ENCODE results near the gene THOC1. TPM values are rescaled to one million over a fixed set of nuclear protein-coding genes. Genes with fewer than 3 reads are reported as not detected.

THOC1 gene
- total RNA-seq, 1 donor = 30.4 TPM

DNA sequence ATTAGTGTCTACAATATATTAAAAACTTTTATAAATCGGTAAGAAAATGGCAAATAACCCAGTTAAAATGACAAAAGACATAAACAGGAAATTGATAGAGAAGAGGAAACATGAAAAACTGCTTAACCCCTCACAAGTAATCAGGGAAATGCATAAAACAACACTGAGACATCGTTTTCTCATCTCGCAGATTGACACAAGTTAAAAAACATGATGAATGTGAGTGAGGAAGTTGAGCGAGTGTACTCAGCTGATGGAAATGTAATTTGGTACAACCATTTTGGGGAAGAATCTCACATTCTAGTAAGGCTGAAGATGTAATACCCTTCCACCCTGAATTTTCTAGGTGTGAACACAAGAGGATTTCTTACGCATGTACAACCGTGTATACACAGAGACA is 18.0 kb upstream of the THOC1 start:
- no peak for DNase-seq (ENCODE audit: low read depth in 2 of 3, low spot score in 2 of 3)

DNA sequence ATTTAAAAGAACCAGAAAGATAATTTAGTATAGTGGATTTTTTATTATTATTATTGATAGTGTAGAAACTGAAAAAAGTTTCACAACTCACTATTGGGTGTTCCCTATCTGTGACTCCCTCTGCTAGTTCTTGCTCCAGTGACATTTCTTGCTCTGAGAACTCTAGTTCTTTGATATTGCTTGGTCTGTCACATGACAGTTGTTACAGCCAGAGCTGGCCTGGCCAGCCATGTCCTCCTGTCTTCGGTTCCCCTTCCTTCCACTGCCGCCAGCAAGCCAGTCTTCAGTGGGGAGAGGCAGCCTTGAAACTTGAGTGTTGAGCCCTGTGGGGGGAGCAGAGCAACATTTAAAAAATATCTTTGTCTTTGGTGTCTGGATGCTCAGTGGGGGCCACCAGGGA is 7.6 kb upstream of the THOC1 start:
- DNase-seq (ENCODE audit: low read depth in 2 of 3, low spot score in 2 of 3) = peak in 1 of 3 donors; percentile 31

DNA sequence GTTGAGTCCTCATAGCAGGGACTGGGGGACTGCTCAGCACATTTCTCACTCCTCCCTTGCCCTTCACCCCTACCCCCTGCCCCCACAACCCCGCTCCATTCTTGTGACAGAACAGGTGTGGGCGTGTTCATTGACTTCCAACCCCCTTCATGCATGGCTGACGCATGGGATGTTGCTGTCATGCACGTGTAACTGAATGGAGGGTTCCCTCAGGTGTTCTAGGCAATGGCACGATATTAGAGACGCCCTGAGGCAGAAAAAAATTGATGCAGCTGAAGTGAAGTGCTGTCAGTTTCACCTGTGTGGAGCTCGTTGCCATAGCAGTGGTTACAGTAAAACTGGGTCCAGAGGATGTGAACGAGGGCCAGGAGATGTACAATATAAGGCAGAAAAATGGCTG is 6.5 kb upstream of the THOC1 start:
- DNase-seq (ENCODE audit: low read depth in 2 of 3, low spot score in 2 of 3) = no peak

GRCh38 chr18:273525-273924 is 5.7 kb upstream of the THOC1 start:
- no peak for DNase-seq (ENCODE audit: low read depth in 2 of 3, low spot score in 2 of 3)

DNA sequence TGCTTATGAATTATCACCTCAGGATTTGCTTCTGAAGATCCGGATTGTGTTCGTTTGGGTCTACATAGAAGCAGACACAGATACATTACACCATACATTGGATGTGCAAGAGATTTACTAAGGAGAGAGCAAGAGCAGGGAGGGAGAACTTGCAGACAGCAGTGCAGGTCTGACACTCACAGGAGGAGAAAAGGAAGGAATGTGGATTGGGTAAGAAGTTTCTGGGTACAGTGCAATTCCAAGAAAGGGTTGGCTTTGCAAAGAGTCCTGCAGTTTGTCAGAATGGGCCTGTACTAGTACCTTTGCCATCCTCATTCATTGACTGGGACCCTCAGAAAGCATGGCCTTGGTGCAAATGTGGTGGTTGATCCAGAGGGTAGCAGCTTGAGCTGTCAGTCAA is 4.8 kb upstream of the THOC1 start:
- DNase-seq (ENCODE audit: low read depth in 2 of 3, low spot score in 2 of 3) = no peak

GRCh38 chr18:269480-270095 is 1.7 kb upstream of the THOC1 start:
- no peak for DNase-seq (ENCODE audit: low read depth in 2 of 3, low spot score in 2 of 3)

DNA sequence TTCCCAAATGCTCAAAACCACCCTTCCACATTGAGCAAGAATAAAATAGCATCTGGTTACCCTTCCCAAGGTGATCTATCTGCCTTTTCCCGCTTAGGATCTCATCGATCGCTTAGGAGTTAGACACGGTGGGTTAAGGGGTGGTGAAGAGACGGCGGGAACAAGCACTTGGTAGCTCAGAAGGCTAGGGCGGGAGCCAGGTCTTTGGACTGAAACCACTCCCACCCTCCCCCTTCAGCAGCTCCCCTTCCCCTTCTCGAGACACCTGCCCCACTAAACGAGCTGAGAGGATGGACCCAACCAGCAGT is 513 bp downstream of the THOC1 start:
- no peak for DNase-seq (ENCODE audit: low read depth in 2 of 3, low spot score in 2 of 3)

DNA sequence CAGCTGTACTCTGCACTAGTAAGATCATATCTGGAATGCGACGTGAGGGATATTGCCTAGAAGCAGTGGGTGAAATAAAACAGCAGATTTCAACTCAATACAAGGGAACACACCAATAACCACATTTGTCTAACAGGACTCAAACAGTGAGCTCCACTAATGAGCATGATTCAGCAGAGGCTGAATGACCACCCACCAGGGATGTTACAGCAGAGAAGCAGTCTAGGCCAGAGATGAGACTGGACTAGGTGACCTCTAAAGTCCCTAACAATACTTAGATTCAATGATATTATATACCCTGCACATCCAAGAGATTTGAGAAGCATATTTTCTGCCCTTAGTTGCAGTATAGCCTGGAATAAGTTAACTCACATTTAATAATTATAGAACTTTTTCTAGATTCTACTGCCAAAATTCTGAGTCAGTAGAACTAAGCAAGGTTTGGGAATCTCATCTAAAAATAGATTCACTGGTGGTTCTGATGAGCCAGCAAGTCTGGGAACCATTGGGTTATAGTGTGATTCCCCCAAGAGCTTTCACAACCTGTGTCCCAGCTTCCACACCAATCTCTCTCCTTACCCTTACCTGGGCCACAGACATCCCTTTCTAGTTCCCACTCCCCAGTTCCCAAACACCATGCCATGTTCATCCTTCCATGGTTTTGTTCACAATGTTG is 6.3 kb downstream of the THOC1 start:
- no peak for DNase-seq (ENCODE audit: low read depth in 2 of 3, low spot score in 2 of 3)

GRCh38 chr18:260547-260946 is 7.3 kb downstream of the THOC1 start:
- no peak for DNase-seq (ENCODE audit: low read depth in 2 of 3, low spot score in 2 of 3)

DNA sequence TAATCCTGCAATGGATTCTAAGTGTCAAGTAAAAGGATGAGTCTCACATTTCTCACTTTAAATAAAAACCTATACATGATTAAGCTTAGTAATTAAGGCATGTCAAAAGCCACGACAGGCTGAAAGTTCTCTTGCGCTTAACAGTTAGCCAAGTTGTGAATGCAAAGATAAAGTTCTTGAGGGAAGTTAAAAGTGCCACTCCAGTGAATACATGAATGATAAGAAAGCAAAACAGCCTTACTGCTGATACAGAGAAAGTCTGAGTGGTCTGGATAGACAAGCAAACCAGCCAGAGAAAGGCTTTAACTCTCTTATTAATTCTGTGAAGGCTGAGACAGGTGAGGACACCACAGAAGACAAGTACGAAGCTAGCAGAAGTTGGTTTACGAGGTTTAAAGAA is 12.7 kb downstream of the THOC1 start:
- no peak for DNase-seq (ENCODE audit: low read depth in 2 of 3, low spot score in 2 of 3)

DNA sequence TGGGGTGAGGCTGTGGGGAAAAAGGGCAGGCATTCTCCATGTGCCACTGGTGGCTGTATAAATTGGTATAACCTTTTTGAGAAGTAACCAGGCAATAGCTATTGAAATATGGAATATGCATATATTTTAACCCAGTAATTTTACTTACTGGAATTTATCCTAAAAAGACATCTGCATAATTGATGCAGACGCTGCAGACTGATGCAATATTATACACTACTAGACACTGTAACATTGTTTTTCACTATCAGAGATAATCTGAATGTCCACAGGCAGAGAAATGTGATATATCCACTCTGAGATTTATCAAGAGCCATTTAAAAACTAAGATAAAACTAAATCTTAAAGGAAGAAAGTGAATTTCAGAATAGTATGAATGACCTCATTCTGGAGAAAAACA is 14.7 kb downstream of the THOC1 start:
- no peak for DNase-seq (ENCODE audit: low read depth in 2 of 3, low spot score in 2 of 3)

DNA sequence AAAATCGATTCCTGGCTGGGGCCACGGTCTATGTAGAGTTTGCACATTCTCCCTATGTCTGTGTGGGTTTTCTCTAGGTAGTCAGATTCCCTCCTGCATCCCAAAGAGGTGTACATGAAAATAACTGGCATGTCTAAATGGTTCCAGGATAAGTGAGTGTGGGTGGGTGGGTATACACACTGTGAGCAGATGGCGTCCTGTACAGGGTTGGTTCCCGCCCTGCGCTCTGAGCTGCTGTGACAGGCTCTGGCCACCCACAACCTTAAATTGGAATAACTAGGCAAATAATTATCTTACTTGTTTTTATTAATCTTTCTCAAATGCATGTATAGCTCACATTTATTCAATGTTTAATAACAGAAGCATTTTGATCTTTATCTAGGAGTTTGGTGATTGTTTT is 16.3 kb downstream of the THOC1 start:
- DNase-seq (ENCODE audit: low read depth in 2 of 3, low spot score in 2 of 3) = no peak

DNA sequence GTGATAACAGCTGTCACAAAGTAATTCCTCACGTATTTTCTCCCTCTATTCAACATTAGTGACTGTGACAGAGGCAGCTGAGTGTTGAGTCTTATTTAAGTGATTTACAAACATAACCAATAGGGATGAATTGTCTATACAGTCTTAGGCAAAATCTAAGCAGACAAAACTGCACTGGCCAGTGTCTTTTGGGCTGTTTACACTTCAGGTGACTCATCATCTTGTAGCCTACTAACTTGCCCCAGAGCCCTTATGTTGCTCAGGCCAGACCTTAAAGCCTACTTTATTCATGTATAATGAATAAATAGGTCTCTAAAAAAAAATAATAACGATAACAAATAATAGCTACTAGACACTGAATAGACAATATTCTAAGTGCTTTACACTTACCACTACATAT is 17.2 kb downstream of the THOC1 start:
- DNase-seq (ENCODE audit: low read depth in 2 of 3, low spot score in 2 of 3) = no peak

GRCh38 chr18:248053-248452 is 19.8 kb downstream of the THOC1 start:
- DNase-seq (ENCODE audit: low read depth in 2 of 3, low spot score in 2 of 3) = no peak

- DNase-seq (ENCODE audit: low read depth in 2 of 3, low spot score in 2 of 3) = no peak
Observed at GRCh38 chr18:245282-245847, 22.5 kb downstream of the THOC1 start.

- no peak for DNase-seq (ENCODE audit: low read depth in 2 of 3, low spot score in 2 of 3)
Observed at GRCh38 chr18:240175-240574, 27.7 kb downstream of the THOC1 start.

- no peak for DNase-seq (ENCODE audit: low read depth in 2 of 3, low spot score in 2 of 3)
Observed at GRCh38 chr18:231563-231962, 36.3 kb downstream of the THOC1 start.

- no peak for DNase-seq (ENCODE audit: low read depth in 2 of 3, low spot score in 2 of 3)
Observed at GRCh38 chr18:228586-228985, 39.3 kb downstream of the THOC1 start.

GRCh38 chr18:227902-228301 is 39.9 kb downstream of the THOC1 start:
- DNase-seq (ENCODE audit: low read depth in 2 of 3, low spot score in 2 of 3) = no peak

- DNase-seq (ENCODE audit: low read depth in 2 of 3, low spot score in 2 of 3) = no peak
Observed at GRCh38 chr18:227374-227773, 40.5 kb downstream of the THOC1 start.

DNA sequence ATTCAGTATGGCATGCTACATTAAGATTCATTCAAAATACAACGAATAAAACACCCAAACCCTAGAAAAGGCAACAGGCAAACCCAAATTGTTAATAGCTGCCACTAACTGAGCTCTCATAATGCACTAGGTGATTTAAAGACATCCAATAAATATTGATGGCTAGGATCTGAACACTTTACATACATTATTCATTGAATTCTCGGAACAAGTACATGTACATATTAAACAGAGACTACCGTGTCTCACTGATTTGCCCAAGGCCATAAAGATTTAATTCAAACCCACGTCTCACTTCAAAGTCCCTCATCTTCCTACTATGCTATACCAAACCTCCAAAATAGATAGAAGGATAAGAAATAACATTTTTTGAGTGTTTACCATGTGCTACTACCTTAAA is 42.1 kb downstream of the THOC1 start:
- DNase-seq (ENCODE audit: low read depth in 2 of 3, low spot score in 2 of 3) = no peak

- no peak for DNase-seq (ENCODE audit: low read depth in 2 of 3, low spot score in 2 of 3)
Observed at GRCh38 chr18:220708-221107, 47.1 kb downstream of the THOC1 start.
